NT2/D1 (cell line): Measurements from ENCODE around the gene NSFL1C.

Source experiments
- SUZ12 ChIP-seq: IDR thresholded peaks from 2 replicates; pipeline ENCODE4 v1.6.1; 2011; ENCODE audit not compliant: insufficient read length, insufficient read depth; ENCODE audit errors: extremely low read depth
- YY1 ChIP-seq: IDR thresholded peaks from 2 replicates; pipeline ENCODE4 v1.6.1; 2011; ENCODE audit not compliant: insufficient read length, insufficient read depth
- ZNF274 ChIP-seq: IDR thresholded peaks from 2 replicates; pipeline ENCODE4 v1.6.1; 2011; ENCODE audit warnings: mild to moderate bottlenecking, low read depth, low read length

- no peak for TF ChIP-seq YY1
- no peak for TF ChIP-seq ZNF274
- TF ChIP-seq SUZ12: no peak
These were observed 64.5 kb downstream of the NSFL1C start for GRCh38 chr20:1402149-1402548.
